ENCODE measurements around the gene DNAH3.

DNA sequence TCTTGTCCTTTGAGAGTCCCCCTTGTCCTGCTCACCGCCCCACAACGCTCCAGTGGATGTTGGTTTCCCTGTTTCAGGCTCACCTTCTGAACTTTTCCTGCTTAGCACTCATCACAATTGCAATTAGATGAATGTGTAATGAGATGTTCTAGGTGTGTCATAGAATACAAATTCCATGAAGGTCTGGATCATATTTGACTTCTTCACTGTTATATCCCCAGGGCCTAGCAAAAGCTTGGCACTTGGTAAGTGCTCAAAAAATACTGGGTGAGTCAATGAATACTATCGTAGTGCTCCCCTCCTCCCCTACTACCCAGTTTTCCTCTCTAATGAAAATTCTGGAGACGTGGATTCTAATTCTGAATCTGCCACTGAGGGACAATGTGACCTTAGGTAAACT is 33.1 kb downstream of the DNAH3 start:
- TF ChIP-seq, protein P1, sequence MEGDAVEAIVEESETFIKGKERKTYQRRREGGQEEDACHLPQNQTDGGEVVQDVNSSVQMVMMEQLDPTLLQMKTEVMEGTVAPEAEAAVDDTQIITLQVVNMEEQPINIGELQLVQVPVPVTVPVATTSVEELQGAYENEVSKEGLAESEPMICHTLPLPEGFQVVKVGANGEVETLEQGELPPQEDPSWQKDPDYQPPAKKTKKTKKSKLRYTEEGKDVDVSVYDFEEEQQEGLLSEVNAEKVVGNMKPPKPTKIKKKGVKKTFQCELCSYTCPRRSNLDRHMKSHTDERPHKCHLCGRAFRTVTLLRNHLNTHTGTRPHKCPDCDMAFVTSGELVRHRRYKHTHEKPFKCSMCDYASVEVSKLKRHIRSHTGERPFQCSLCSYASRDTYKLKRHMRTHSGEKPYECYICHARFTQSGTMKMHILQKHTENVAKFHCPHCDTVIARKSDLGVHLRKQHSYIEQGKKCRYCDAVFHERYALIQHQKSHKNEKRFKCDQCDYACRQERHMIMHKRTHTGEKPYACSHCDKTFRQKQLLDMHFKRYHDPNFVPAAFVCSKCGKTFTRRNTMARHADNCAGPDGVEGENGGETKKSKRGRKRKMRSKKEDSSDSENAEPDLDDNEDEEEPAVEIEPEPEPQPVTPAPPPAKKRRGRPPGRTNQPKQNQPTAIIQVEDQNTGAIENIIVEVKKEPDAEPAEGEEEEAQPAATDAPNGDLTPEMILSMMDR (IDR thresholded peaks at IDR 0.05): no peak
- TF ChIP-seq POLR2A (IDR thresholded peaks at IDR 0.05): no peak
